HPDE6-E6E7 (cell line): Measurements from ENCODE around the gene GRIK2.

ENCODE experiments used
- DNase-seq: peaks from one replicate; pipeline ENCODE4 v3.0.0; 2011; ENCODE audit warnings: missing footprints; ENCODE audit errors: extremely low spot score

The GRIK2 gene

DNA sequence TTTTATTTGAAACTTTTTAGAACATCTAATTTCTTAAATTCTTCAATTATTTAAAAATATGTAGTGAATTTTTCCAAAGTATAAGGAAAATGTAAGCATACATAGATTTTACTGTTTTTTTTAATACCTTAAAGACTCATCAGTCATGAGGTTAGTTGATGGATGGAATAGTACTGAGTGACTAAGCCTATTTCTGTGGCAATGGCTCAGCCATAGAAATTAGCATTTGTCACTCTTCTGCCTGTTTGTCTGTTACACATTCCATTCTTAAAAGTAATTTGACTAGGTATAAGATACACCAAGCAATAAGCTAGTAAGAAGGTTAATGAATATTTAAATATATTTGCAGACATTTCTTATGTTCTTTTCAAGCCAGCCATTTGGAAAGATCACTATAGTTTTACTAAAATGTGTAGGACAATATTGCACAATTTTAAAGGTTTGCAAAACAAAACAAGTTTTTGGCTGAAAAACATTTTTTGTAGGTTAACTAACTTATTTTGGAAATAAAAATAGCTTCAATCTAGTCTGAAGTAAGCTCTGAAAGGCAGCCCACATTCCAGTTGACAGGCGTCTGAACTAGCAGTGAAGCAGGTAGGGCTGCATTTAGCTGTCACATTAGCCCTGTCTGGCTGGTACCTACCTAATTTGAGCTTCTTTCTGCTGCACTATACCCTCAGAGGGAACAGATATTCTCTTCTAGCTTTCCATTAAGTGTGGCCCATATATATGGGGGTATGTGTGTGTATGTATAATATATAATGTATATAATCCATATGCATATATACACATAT is 385.7 kb downstream of the GRIK2 start:
- peak; percentile 16 for DNase-seq

DNA sequence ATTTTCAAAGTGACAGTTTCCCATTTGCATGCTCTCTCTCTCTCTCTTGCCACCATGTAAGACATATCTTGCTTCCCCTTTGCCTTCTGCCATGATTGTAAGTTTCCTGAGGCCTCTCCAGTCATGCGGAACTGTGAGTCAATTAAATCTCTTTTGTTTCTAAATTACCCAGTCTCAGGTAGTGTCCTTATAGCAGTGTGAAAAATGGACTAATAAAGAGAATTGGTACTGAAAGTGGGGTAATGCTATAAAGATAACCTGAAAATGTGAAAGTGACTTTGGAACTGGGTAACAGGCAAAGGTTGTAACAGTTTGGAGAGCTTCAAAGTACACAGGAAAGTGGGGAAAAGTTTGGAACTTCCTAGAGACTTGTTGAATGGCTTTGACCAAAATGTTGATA is 389.8 kb downstream of the GRIK2 start:
- DNase-seq, result no peak

DNA sequence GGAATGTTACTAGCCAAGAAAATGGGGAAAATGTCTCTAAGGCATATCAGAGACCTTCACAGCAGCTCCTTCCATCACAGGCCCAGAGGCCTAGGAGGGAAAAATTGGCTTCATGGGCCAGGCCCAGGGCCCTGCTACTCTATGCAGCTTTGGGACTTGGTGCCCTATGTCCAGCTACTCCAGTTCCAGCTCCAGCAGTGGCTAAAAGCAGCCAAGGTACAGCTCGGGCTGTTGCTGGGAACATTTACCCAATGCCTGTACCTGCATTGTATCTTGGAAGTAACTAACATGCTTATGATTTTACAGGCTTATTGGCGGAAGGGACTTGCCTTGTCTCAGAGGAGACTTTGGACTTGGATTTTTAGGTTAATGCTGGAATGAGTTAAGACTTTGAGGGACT is 390.6 kb downstream of the GRIK2 start:
- no peak for DNase-seq

DNA sequence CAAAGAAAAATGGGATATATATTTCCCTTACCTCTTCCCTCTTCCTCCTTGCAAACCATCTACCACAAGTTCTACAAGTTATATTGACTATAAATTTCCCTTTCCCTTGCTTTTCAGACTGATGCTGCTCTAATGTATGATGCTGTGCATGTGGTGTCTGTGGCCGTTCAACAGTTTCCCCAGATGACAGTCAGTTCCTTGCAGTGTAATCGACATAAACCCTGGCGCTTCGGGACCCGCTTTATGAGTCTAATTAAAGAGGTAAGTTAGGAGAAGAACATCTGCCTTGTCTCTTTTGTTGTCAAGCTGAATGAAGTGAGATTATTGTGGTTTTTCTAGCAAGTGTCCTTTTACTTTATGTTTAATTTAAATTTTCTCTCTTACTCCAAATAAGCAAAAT is 406.0 kb downstream of the GRIK2 start:
- DNase-seq, result no peak

DNA sequence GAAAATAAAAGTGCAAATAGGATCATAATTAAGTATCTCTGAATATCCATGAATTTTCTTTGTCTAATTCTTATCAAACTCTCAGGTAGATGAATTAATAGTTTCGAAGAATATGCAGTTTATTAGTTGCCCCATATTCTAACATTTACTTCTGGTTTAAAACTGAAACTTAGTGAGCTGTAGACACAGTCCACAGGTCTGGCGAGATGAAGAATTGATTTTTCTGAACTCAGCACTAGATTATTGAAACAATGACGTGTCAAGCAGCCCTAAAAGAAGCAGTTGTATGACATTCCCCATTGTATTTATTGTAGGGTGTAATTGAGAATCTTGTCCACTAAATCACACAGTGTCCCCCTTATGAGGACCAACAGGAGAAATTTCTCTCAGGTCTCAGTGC is 407.1 kb downstream of the GRIK2 start:
- DNase-seq, result no peak

DNA sequence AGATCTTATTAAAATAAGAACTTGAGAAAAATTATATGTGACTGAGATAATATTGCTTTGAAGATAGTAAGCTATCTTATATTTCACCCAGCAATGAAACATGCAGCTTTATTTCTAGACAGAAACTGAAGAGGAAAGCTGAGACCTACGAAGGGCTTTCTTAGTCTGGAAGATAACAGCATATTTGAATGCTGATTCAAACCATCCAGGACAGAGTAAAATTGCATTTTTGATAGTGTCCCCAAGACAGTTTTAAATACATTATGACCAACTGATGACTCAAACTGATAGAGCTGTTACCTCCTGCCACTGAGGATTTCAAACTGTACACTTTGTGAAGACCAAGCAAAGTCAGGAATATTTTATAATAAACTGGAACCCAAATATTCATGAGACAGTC is 409.6 kb downstream of the GRIK2 start:
- DNase-seq, result no peak

DNA sequence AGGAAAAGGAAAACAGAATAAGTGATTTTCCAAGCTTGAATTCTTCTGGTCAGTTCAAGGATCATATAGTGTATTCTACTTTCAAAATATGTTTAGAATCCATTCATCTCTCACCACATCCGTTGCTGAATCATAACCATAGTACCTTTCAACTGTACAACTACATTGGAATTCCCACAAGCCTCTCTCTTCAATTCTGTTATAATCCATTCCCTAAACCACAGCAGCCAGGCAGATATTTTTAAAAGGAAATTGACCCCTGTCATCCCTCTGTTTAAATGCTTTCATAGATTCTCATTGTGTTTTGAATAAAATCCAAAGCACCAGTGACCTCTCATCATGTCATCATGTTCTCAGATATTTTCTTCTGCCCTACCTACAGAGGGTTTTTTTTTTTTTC is 412.7 kb downstream of the GRIK2 start:
- no peak for DNase-seq

DNA sequence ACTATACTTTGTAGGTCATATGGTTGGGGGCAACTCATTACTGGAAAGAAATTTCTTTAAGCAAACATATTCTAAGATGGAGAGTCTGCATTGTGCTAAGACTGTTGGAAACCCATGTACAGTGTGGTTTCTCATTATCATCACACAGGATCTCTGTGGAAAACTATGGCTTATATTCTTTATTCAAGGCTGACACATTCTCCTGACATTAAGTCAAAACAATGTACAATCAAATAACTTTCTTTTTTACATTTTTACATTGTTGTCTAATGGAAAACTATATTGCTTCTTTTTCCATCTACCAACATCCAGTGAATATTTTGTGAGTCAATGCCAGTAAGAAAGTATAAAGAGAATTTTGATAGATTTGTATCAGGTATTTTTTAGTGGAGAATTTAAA is 417.6 kb downstream of the GRIK2 start:
- DNase-seq, result no peak

DNA sequence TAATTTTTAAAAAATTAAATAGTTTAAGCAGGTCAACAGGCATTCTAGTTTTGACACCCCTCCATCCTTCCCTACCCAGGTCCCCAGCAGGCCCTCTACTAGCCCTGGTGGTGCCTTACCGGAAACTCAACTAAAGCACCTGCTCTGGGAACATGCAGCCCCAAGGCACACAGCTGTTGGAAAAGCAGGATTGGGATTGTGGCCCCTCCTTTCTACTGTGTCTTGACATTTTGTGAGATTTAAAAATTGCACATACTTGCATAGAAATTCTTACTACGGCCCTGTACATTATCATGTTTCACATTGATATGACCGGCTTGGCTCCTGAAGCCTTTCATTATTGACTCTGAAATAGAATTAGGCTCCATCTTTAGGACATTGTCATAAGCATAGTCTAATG is 423.2 kb downstream of the GRIK2 start:
- DNase-seq, result no peak

DNA sequence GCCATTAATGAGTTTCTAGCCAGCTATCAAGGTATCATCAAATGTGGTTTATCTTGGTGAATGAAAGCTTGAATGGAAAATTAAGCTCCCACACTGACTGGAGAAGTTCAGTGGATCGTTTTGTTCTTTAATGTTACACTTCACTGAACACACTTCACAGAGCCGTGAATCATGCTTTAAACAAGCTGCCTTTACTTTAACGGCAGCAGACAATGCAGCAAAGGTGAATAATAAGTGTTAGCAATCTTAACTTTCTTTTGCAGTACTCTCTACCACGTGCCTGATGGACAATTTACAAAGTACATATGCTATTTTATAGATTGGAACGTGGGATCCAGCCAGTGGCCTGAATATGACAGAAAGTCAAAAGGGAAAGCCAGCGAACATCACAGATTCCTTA is 424.5 kb downstream of the GRIK2 start:
- DNase-seq, result no peak

DNA sequence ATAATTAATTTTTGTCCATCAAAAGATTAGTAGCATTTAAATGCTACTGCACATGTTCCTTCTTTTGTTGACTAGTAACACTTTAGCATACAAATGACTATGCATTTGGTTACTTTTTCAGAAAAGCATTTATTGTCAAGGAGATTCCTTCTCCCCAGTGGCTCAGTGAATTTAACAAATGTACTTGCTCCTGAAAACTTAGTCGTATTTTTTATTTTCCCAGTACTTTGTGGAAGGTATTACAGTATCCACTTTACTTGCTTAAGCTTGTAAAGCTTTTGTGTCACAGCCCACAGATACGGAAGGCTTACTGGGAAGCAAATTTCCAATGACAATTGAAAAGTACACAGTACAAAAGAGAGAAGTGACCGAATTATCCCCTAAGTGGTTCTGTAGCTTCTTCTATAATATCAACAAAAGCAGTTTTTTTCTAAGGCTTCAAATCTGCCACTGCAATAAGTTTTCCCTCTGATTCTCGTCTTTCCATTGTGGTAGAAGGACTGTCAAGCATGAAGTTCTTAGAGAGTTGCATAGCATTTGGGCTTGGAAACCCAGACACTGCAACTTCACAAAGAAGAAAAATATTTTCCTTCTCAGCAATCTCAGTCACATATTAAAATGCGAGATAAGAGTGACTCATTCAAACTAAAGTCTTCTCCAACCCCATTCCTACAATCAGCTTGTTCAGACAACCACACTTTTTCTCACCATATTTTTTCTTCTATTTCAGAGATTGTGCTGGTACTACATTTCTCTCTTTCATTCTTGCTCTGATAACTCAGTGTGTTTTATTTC is 431.2 kb downstream of the GRIK2 start:
- no peak for DNase-seq

DNA sequence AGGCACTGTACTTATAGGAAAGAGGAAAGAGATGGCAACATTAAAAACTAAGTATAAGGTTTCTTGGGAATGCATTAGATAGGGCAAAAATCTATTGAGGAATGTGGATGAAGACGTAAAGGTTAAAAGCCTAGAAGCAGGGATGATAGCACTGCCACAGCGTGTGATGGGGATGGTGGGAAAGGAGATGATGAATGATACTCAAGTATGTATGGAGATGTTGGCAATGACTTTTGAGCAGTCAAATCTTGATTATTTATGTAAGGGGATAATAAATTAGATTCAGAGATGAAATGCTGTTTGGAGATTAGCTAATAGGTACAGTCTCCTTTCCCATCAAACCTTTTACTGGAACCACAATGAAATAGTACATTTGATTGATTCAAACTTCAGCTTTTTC is 432.8 kb downstream of the GRIK2 start:
- no peak for DNase-seq

DNA sequence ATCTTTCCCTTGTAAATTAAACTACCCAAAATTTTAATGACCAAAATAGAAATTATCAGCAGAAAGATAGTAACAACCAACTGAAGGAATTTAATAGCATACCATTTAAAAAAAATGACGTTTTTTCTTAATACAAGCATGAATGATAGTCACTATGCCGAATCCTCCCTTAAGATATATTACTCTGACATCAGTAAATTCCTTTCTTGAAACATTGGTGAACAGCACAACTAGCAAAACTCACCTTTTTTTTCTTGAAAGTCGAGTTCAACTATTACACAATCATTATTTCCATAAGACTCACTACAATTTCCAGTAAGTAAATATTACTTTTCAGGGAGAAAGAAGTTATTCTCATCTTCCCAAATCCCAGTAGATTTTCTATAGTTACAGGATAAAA is 433.2 kb downstream of the GRIK2 start:
- no peak for DNase-seq

DNA sequence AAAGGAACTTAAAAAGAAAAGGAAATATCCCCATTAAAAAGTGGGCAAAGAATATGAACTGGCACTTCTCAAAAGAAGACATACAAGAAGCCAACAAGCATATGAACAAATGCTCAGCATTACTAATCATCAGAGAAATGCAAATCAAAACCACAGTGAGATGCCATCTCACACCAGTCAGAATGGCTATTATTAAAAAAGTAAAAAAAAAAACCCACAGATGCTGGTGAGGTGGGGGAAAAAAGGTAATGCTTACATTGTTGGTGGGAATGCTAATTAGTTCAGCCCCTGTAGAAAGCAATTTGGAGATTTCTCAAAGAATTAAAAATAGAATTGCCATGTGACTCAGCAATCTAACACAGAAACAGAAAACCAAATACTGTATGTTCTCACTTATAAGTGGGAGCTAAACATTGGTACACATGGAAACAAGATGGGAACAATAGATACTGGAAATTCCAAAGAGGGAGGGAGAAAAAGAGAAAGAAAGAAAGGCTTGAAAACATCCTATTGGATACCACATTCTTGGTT is 437.1 kb downstream of the GRIK2 start:
- DNase-seq, result no peak

DNA sequence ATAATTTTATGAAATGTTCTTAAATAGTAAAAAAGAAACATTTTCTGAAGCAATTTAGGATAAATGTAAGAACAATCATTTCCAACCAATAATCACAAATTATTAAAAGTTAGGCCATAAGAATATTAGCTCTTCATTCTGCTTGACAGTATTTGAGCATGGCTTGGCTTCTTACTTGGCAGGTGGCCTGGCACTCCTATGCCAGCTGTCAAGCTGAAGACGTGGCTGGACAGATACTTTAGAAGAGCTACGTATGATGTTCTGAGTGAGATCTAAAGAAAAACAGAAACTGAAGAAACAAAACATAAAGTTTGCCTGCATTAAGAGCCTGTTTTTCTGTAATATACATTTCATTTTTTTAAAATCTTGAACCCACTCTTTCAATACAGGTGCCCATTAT is 438.9 kb downstream of the GRIK2 start:
- DNase-seq, result no peak

DNA sequence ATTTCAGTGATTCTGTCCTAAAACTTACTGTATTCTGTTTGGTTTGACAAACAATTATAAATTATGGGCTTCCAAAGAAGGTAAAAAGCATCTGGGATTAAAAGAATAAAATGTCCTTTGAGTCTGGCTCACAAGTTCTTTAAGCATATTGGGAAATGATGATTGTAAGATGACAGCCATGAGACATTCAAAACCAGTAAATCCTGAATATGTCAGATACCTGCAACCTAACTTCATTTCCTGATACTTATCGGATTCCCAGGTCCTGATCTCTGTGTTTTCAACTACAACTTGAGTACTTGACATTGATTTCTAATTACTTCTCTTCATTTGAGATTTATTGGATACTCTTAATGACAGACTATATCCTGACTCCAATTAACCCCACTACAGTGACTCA is 446.6 kb downstream of the GRIK2 start:
- no peak for DNase-seq

DNA sequence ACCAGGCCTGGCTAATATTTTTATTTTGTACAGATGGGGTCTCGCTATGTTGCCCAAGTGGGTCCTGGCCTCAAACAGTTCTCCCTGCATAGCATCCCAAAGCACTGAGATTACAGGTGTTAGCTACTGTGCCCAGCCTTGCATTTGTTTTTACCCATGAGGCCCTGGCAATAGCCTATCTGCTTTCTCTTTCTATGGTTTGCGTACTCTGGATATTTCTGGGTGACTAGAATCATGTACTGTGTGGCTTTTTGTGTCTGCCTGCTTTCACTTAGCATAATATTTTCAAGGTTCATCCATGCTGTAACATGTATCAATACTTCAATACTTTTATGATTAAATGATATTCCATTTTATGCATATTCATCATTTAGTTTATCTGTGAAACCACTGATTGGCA is 451.7 kb downstream of the GRIK2 start:
- no peak for DNase-seq

DNA sequence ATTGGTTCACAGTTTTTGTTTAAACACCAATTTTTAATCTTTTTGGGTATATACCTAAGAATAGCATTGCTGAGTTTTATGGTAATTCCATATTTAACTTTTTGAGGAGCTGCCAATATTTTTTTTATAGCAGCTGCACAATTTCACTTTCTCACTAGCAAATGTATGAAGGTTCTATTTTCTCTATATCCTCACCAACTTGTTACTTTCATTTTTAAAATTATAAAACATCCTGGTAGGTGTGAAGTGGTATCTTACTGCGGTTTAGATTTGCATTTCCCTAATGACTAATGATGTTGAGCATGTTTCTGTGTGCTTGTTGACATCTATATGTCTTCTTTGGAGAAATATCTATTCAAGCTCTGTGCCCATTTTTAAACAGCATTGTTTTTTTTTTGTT is 452.1 kb downstream of the GRIK2 start:
- no peak for DNase-seq

DNA sequence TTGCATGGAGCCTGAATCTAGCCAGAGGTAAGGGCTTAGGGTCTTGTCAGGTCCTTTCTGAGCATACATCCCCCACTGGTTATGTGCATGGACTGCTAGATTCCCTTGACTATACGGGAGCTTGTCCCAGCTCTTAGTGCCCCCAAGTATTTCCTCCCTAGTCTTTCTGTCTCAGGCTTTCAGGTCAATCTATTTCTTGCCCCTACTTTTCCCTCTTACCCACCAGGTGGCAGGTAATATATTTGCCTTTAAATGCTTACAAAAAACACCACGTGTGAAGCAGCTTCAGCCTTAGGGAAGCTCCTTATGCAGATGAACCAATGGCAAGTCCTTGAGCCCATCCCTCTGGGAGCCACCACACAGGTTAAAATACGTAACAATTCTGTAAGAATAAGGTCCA is 454.2 kb downstream of the GRIK2 start:
- no peak for DNase-seq

DNA sequence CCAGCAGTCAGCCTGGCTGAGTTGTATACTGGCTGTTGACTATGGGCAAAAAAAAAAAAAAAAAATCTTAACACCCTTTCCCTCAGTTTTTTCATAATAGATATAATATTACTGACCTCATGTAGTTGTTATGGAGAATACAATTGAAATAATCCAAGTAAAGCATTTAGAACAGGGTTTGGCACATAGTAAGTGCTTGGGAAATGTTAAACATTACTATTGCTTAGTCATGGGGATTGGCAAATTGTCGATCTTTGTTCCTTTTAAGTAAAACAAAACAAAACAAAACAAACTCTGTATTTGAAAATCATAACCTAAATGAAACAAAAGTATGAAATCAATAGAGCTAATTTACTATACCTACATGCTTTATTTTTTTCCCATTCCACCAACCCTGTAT is 458.4 kb downstream of the GRIK2 start:
- DNase-seq, result no peak

DNA sequence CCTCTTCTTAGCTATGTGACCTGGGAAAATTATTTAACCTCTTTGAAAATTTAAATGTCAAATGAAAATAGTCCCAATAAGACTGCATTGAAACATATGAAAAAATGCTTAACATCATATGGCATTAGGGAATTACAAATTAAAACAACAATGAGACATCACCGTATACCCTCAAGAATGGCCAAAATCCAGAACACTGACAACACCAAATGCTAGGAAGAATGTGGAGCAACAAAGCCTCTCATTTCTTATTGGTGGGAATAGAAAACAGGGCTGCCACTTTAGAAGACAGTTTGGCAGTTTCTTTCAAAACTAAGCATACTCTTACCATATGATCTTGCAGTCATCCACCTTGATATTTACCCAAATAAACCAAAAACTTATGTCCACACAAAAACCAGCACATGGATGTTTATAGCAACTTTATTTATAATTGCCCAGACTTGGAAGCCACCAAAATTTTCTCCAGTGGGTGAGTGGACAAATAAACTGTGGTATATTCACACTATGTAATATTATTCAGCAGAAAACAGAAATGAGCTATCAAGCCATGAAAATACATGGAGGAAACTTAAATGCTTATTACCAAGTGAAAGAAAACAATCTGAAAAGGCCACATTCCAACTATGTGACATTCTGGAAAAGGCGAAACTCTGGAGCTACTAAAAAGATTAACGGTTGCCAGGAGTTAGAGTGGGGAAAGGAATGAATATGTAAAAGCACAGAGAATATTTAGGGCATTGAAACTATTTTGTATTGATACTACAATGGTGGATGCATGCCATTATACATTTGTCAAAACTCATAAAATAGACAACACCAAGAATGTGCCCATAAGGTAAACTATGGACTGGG is 459.9 kb downstream of the GRIK2 start:
- no peak for DNase-seq

DNA sequence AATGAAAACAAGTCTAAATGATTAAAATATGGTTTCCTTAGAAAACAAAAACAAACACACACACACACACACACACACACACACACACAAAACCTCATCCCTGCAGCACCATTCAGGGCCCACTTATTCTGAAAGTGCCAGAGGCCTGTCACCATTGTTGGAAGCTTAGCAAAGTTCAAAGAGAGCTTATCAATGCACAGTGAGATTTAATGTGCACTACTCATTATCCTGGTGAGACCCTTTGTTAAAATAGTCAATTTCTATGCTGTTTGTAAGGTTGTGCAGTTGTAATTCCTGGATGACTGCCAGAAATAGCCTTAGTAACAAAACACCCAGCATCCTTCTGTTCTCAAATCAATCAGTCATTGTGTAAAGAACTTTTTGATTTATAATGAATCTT is 482.9 kb downstream of the GRIK2 start:
- DNase-seq, result no peak
